Peyer's patch (tissue), 4 donors: ENCODE data around the gene UTS2R. TPM values are rescaled to one million over a fixed set of nuclear protein-coding genes. Genes with fewer than 3 reads are reported as not detected.

Experiments used
- DNase-seq, 3 donors: peaks; one replicate each; pipeline ENCODE4 v3.0.0-alpha.2; 2017 to 2019
- H3K27ac ChIP-seq, 4 donors: fragments of 200-600 bp; sonication (generic); one replicate each; pipeline ENCODE4 v1.5.1; 2016 to 2019
- H3K27me3 ChIP-seq, 2 donors: fragments of 200-600 bp; sonication (generic); one replicate each; pipeline ENCODE4 v1.5.1; 2019
- H3K36me3 ChIP-seq, 3 donors: fragments of 200-600 bp; sonication (generic); one replicate each; pipeline ENCODE4 v1.5.1; 2016 to 2019
- H3K4me1 ChIP-seq, 4 donors: fragments of 200-600 bp; sonication (generic); one replicate each; pipeline ENCODE4 v1.5.1; 2016 to 2019
- H3K4me3 ChIP-seq, 4 donors: fragments of 200-600 bp; sonication (generic); 1 replicate in 3 of 4; 2 replicates in 1 of 4; pipeline ENCODE4 v1.5.1; 2016 to 2019; ENCODE audit warnings: mild to moderate bottlenecking in 1 of 4
- H3K9me3 ChIP-seq, 4 donors: fragments of 200-600 bp; sonication (generic); one replicate each; pipeline ENCODE4 v1.5.1; 2016 to 2019; ENCODE audit warnings: mild to moderate bottlenecking in 1 of 4
- CTCF ChIP-seq, 6 experiments: fragments of 450-650 bp in 4 of 6; fragments of 200-600 bp in 2 of 6; sonication (generic) in 1 of 6; IDR thresholded peaks; one replicate each; pipeline ENCODE4 v1.5.1; 2017 to 2019; ENCODE audit warnings: antibody characterized with exemption in 6 of 6, mild to moderate bottlenecking in 3 of 6, moderate library complexity in 1 of 6
- POLR2A ChIP-seq, 2 donors: fragments of 450-650 bp; IDR thresholded peaks; one replicate each; pipeline ENCODE4 v1.5.1; 2017; ENCODE audit warnings: antibody characterized with exemption in 2 of 2, mild to moderate bottlenecking in 2 of 2, moderate library complexity in 2 of 2
- total RNA-seq, 4 donors: library from RNA; depleted of rRNA; stranded (reverse); fragments of >200 nt; gene quantifications; one replicate each; pipeline ENCODE4 v1.1.0, GENCODE V29; 2016

Gene UTS2R
- total RNA-seq, 4 donors from 2014 or later = not detected

DNA sequence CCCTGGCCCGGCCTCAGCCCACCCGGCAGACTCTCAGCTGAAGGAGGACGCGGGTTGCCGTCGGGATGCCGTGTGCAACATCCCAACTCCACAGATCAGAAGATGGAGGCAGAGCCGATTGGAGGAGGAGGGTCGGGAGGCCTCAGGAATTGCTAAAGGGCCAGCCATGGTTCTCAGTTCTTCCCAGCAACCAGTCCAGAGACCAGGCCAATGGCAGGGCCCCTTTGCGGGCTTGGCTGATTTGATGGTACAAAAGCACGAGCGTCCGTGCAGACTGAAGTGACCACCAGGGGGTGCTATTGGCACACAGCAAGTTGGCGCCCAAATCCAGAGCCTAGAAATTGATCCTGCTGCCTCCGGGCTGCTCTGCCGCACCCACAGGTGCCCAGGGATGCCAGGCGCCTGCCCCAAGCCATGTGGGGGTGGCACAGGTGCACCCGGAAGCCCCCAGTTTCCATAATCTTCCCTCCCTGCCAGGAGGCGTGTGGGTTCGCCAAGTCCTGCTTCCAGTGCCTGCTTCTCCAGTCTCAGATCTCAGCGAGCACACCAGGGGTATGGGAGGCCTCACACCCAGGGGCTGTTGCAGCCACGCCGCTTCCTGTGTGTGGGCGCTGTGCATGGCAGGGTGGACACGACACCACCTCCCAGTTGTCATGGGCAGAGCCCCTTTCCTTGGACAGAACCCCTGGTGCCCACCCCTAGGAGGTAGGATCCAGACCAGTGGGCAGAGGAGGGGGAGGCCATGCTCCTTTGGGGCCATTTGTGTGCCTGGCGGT lies 19.7 kb upstream of the UTS2R start:
- no peak overlapping the region for H3K4me3 ChIP-seq
- H3K27me3 ChIP-seq = no peaks in the 10 kb centered on the region
- peak overlapping the region in 1 of 4 donors; percentile 28 for H3K27ac ChIP-seq
- peaks cover 0 to 5% (median 0%) of the 10 kb centered on the region in 4 donors for H3K4me1 ChIP-seq
- no peaks in the 10 kb centered on the region for H3K36me3 ChIP-seq
- DNase-seq = peak; percentile 81 to 93 (median 85)
- peak; percentile 93 to 97 (median 94) for TF ChIP-seq CTCF (IDR thresholded peaks at IDR 0.05)
- no peak for TF ChIP-seq POLR2A (IDR thresholded peaks at IDR 0.05)
- no peaks in the 10 kb centered on the region for H3K9me3 ChIP-seq

DNA sequence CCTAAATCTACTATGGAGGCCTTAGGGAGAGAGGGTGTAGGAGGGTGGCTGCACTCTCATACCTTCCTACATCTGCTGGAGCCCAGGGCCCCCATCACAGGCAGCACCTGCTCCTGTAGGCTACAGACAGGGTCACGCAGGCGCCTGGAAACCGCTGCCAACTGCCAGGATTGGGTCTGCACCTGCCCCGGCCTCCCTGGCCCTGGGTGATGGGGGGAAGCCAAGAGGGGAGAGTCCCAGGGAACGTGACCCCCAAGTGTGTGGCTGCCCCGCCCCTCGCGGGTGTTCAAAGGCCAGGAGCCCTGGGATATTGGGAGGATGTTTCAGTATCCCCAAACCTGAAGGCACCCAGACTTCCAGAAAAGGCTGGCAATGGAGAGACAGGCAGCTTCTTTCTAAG lies 18.1 kb upstream of the UTS2R start:
- H3K27ac ChIP-seq = no peak overlapping the region
- H3K4me3 ChIP-seq = no peak overlapping the region
- H3K27me3 ChIP-seq = no peaks in the 10 kb centered on the region
- TF ChIP-seq POLR2A (IDR thresholded peaks at IDR 0.05) = no peak
- no peak for TF ChIP-seq CTCF (IDR thresholded peaks at IDR 0.05)
- no peaks in the 10 kb centered on the region for H3K36me3 ChIP-seq
- H3K4me1 ChIP-seq = peaks cover 0 to 5% (median 0%) of the 10 kb centered on the region in 4 donors
- H3K9me3 ChIP-seq = no peaks in the 10 kb centered on the region
- DNase-seq = peak in 1 of 3 donors; percentile 40

- Histone ChIP-seq H3K27me3 (no peaks in the 10 kb centered on the region), H3K36me3 (no peaks in the 10 kb centered on the region), H3K9me3 (no peaks in the 10 kb centered on the region), H3K4me1 (peaks cover 0 to 5% (median 0%) of the 10 kb centered on the region in 4 donors), H3K27ac (no peak overlapping the region), H3K4me3 (no peak overlapping the region)
- TF ChIP-seq CTCF (IDR thresholded peaks at IDR 0.05) (no peak), POLR2A (IDR thresholded peaks at IDR 0.05) (no peak)
- no peak for DNase-seq
Measured at GRCh38 chr17:82354804-82355308, 16.7 kb upstream of the UTS2R start.

DNA sequence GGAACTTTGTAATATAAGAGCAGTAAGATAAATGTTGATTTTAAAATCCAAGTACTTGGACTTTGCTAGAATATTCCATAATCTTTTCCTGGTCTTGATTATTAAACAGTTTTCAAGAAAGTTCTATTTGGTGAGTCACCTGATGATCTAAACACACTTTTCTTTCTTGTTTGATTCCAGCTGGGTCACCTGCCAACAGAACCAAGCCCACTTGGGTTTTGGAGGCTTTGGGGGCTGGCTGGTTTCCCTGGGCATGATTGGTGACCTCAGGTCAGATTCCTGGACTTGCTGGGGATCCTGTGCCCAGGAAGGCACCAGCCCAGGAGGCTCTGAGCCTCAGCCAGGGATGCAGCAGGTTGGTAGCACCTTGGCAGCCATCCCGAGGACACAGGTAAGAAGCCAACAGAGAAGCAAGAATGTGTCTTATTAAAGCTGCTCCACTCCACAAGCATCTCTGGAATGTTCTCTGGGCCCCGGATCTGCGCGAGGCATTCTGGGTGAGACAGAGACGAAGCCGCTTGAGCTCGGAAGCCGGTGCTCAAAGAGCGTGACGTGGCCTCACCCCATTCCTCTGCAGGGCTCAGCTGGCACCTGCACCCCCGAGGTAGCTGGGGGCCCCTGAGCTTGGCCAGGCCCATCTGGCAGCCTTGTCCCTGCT lies 15.7 kb upstream of the UTS2R start:
- peak in 1 of 3 donors; percentile 34 for DNase-seq
- TF ChIP-seq CTCF (IDR thresholded peaks at IDR 0.05) (no peak), POLR2A (IDR thresholded peaks at IDR 0.05) (no peak)
- no peak overlapping the region for H3K4me3 ChIP-seq

GRCh38 chr17:82356845-82357355 lies 14.7 kb upstream of the UTS2R start:
- TF ChIP-seq CTCF (IDR thresholded peaks at IDR 0.05) (no peak), POLR2A (IDR thresholded peaks at IDR 0.05) (no peak)
- Histone ChIP-seq H3K4me3 (no peak overlapping the region), H3K4me1 (peaks cover 0 to 2% (median 0%) of the 10 kb centered on the region in 4 donors), H3K36me3 (no peaks in the 10 kb centered on the region), H3K27me3 (no peaks in the 10 kb centered on the region), H3K27ac (no peak overlapping the region), H3K9me3 (no peaks in the 10 kb centered on the region)
- peak in 1 of 3 donors; percentile 55 for DNase-seq

More for the DNA sequence above, 15.7 kb upstream of the UTS2R start:
- no peaks in the 10 kb centered on the region for H3K36me3 ChIP-seq
- H3K27me3 ChIP-seq = no peaks in the 10 kb centered on the region
- peaks cover 0 to 5% (median 0%) of the 10 kb centered on the region in 4 donors for H3K4me1 ChIP-seq
- no peak overlapping the region for H3K27ac ChIP-seq
- no peaks in the 10 kb centered on the region for H3K9me3 ChIP-seq
